Stimulated activated CD8-positive, alpha-beta memory T cell treated with anti-CD3 and anti-CD28 coated beads, Interleukin-4, amount 100 ng/mL, for 4 hours (primary cell): Measurements from ENCODE around the gene G6PC2.

Experiments used
- DNase-seq, 2 donors: peaks; one replicate each; pipeline ENCODE4 v3.0.0-alpha.2; 2020; ENCODE audit warnings: low read depth in 2 of 2, low spot score in 1 of 2

The G6PC2 gene

GRCh38 chr2:168945508-168945907, 44.4 kb downstream of the G6PC2 start:
- no peak for DNase-seq

DNA sequence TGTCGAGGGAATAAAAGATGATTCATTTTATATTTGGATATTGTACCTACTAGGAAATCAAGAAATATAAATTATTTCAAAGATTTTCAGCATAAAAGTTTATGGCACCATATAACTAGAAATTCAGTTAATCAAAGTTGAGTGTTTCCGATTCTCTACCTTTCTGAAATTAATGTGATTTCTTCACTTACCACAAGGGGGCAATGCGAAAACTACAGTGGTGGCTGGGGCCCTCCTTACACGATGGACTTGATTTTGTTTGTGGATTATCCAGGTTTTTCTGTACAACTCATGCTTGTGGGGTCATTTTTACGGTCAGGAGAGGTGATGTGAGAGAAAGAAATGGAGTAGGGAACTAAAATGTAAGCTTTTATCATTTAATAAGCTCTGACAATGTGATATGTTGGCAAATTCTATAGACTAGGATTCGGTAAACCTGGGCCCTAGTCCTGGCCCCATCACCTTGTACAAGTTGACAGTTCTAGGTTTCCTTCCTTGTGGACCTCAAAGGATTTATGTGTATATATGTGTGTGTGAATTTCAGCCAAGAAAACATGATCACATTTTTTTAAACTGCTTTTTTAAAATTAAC, 47.6 kb downstream of the G6PC2 start:
- no peak for DNase-seq

DNA sequence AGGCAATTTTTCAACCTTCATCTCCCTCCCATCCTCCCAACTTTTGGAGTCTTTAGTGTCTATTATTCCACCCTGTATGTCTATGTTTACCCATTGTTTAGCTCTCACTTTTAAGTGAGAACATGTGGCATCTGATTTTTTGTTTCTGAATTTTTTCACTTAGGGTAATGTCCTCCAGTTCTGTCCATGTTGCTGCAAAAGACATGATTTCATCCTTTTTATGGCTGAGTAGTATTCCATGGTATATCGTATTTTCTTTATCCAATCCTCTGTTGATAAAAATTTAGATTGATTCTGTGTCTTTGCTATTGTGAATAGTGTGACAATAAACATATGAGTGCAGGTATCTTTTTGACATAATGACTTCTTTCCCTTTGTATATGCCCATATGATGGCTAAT, 48.2 kb downstream of the G6PC2 start:
- DNase-seq: no peak

- DNase-seq: no peak
Measured at GRCh38 chr2:168951871-168952270, 50.8 kb downstream of the G6PC2 start.

DNA sequence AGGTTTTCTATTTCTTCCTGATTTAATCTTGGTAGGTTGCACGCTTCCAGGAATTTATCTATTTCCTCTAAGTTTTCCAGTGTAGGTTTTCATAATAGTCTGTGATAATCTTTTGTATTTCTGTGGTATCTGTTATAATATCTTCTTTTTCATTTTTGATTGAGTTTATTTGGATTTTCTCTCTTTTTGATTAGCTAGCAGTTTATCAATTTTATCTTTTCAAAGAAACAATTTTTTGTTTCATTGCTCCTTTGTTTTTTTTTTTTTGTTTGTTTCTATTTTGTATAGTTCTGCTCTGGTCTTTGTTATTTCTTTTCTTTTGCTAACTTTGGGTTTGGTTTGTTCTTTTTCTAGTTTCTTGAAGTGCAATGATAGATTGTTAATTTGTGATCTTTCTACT, 51.3 kb downstream of the G6PC2 start:
- DNase-seq: no peak

DNA sequence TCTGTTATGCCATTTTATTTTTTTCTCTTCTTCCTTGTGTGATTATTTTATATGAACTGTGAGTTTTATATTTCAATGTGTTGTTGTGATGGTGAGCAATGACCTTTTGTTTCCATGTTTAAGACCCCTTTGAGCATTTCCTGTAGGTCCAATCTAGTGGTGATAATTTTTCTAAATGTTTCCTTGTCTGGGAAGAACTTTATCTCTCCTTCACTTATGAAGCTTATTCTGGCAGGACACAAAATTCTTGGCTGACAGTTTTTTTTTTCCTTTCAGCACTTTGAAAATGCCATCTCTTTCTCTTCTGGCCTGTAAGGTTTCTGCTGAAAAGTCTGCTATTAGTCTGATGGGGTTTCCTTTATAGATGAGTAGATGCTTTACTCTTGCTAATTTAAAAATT, 53.2 kb downstream of the G6PC2 start:
- DNase-seq: no peak

- no peak for DNase-seq
Measured at GRCh38 chr2:168955321-168955720, 54.2 kb downstream of the G6PC2 start.

DNA sequence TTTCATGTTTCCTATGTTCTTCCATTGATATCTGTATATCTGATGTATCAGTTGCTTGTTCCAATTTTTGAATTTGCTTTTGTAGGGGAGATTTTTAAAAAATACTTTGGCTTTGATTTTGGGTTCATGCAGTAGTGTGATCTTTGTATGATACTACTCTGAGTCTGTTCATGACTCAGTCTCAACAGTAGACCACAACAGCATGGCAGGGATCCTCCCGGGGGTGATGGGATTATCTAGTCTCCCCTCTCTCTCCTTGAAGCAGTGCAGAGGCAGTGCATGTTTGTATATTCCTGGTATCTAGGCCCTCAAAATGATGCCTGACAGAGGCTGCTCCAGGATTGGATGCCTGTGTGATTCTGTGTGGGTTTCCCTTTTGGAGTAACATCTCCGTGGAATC, 55.3 kb downstream of the G6PC2 start:
- no peak for DNase-seq
